Suprapubic skin (tissue), 4 donors: Measurements from ENCODE around the gene SP2. TPM values are rescaled to one million over a fixed set of nuclear protein-coding genes. Genes with fewer than 3 reads are reported as not detected.

Experiments
- DNase-seq, 2 donors: peaks; one replicate each; pipeline ENCODE4 v3.0.0-alpha.2; 2019; ENCODE audit warnings: low spot score in 2 of 2
- H3K27ac ChIP-seq: fragments of 200-600 bp; sonication (generic); one replicate; pipeline ENCODE4 v1.5.1; 2019
- H3K27me3 ChIP-seq: fragments of 200-600 bp; sonication (generic); one replicate; pipeline ENCODE4 v1.5.1; 2019
- H3K36me3 ChIP-seq: fragments of 200-600 bp; sonication (generic); one replicate; pipeline ENCODE4 v1.5.1; 2019
- H3K4me1 ChIP-seq: fragments of 200-600 bp; sonication (generic); one replicate; pipeline ENCODE4 v1.5.1; 2019
- H3K4me3 ChIP-seq: fragments of 200-600 bp; sonication (generic); one replicate; pipeline ENCODE4 v1.5.1; 2019; ENCODE audit warnings: mild to moderate bottlenecking
- H3K9me3 ChIP-seq: fragments of 200-600 bp; sonication (generic); one replicate; pipeline ENCODE4 v1.5.1; 2019
- EP300 ChIP-seq: sonication (generic); formaldehyde crosslinking; IDR thresholded peaks from one replicate; pipeline ENCODE4 v1.6.1; 2017; ENCODE audit warnings: antibody characterized with exemption
- POLR2A ChIP-seq, 2 donors: fragments of 450-650 bp; IDR thresholded peaks; one replicate each; pipeline ENCODE4 v1.6.1; 2017; ENCODE audit warnings: antibody characterized with exemption in 2 of 2, mild to moderate bottlenecking in 2 of 2, moderate library complexity in 2 of 2
- POLR2AphosphoS5 ChIP-seq, 3 donors: sonication (generic); formaldehyde crosslinking; IDR thresholded peaks; one replicate each; pipeline ENCODE4 v1.6.1; 2017; ENCODE audit warnings: antibody characterized with exemption in 3 of 3
- WGBS: methylation state at CpG from one replicate; pipeline ENCODE4 v1.1.5; 2018; 5-methylcytosine and 5-hydroxymethylcytosine counted together
- total RNA-seq, 4 donors: library from RNA; depleted of rRNA; stranded (reverse); fragments of >200 nt; gene quantifications; one replicate each; pipeline ENCODE4 v1.1.0, GENCODE V29; 2016
- TF ChIP-seq, protein P1 (sequence below), 2 donors: fragments of 200-600 bp in 1 of 2; fragments of 450-650 bp in 1 of 2; sonication (generic) in 1 of 2; IDR thresholded peaks; one replicate each; pipeline ENCODE4 v1.5.1; 2016 to 2019; ENCODE audit warnings: antibody characterized with exemption in 2 of 2, mild to moderate bottlenecking in 1 of 2, moderate library complexity in 1 of 2

SP2 gene
- total RNA-seq, 4 donors from 2014 or later, result 6.9 to 12.7 (median 9.8) TPM

DNA sequence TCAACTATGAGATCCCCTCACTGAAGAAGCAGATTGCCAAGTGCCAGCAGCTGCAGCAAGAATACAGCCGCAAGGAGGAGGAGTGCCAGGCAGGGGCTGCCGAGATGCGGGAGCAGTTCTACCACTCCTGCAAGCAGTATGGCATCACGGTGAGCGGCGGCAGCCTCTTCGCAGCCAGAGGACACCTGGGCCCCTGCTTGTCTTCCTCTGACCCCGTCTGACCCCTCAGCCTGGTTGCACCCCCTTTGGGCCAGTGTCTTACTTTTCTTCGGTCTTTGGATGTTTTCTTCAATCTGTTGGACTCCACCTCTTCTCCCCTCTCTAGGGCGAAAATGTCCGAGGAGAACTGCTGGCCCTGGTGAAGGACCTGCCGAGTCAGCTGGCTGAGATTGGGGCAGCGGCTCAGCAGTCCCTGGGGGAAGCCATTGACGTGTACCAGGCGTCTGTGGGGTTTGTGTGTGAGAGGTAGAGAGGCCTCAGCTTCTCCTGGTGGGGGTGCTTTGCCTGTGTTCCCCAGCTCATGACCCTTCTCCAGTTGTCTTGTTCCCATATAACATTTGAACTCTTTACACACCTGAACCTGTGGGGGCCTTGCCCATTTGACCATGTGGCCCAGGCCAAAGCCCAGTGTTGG, 79.3 kb downstream of the SP2 start:
- no peak overlapping the region for H3K27ac ChIP-seq
- TF ChIP-seq POLR2AphosphoS5 (IDR thresholded peaks at IDR 0.05), result no peak
- no peak for TF ChIP-seq EP300
- TF ChIP-seq, protein P1, sequence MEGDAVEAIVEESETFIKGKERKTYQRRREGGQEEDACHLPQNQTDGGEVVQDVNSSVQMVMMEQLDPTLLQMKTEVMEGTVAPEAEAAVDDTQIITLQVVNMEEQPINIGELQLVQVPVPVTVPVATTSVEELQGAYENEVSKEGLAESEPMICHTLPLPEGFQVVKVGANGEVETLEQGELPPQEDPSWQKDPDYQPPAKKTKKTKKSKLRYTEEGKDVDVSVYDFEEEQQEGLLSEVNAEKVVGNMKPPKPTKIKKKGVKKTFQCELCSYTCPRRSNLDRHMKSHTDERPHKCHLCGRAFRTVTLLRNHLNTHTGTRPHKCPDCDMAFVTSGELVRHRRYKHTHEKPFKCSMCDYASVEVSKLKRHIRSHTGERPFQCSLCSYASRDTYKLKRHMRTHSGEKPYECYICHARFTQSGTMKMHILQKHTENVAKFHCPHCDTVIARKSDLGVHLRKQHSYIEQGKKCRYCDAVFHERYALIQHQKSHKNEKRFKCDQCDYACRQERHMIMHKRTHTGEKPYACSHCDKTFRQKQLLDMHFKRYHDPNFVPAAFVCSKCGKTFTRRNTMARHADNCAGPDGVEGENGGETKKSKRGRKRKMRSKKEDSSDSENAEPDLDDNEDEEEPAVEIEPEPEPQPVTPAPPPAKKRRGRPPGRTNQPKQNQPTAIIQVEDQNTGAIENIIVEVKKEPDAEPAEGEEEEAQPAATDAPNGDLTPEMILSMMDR (IDR thresholded peaks at IDR 0.05), result no peak
- TF ChIP-seq POLR2A (IDR thresholded peaks at IDR 0.05), result no peak
- H3K9me3 ChIP-seq, result no peaks in the 10 kb centered on the region
- H3K27me3 ChIP-seq, result no peaks in the 10 kb centered on the region
- no peak for DNase-seq
- H3K4me3 ChIP-seq, result no peak overlapping the region
- H3K36me3 ChIP-seq, result peaks cover 72% of the 10 kb centered on the region
- H3K4me1 ChIP-seq, result peaks cover 21% of the 10 kb centered on the region
- 88% methylated on average over 10 of the region's 15 CpGs for WGBS

GRCh38 chr17:47975823-47976205, 79.8 kb downstream of the SP2 start:
- Histone ChIP-seq H3K4me3 (no peak overlapping the region), H3K9me3 (no peaks in the 10 kb centered on the region), H3K27me3 (no peaks in the 10 kb centered on the region), H3K27ac (no peak overlapping the region), H3K4me1 (peaks cover 17% of the 10 kb centered on the region), H3K36me3 (peaks cover 77% of the 10 kb centered on the region)
- WGBS, result 89% methylated on average over 10 of the region's 10 CpGs
- DNase-seq, result no peak
- TF ChIP-seq POLR2AphosphoS5 (IDR thresholded peaks at IDR 0.05) (no peak), EP300 (no peak), POLR2A (IDR thresholded peaks at IDR 0.05) (no peak)
- TF ChIP-seq, protein P1 (IDR thresholded peaks at IDR 0.05), result no peak

GRCh38 chr17:47978324-47978723, 82.3 kb downstream of the SP2 start:
- H3K36me3 ChIP-seq, result peaks cover 100% of the 10 kb centered on the region

More at GRCh38 chr17:47978324-47978723, 82.3 kb downstream of the SP2 start:
- TF ChIP-seq, protein P1 (IDR thresholded peaks at IDR 0.05), result peak; percentile 48 to 61
- no peak for TF ChIP-seq POLR2AphosphoS5 (IDR thresholded peaks at IDR 0.05)
- H3K27ac ChIP-seq, result no peak overlapping the region
- H3K4me3 ChIP-seq, result no peak overlapping the region
- WGBS, result 25% methylated on average over 7 of the region's 7 CpGs
- no peaks in the 10 kb centered on the region for H3K27me3 ChIP-seq
- no peak for DNase-seq
- H3K4me1 ChIP-seq, result peaks cover 7% of the 10 kb centered on the region
- H3K9me3 ChIP-seq, result no peaks in the 10 kb centered on the region

Other genes starting within 250 kb of the SP2 start
- 100 to 1,000 TPM; 100 to 162 (median 139) TPM for gene KPNB1, start 246.3 kb upstream of the SP2 start, total RNA-seq
- 10 to 100 TPM in 1 of 4 donors, 1 to 10 TPM in 3; 4.9 to 10.5 (median 8.4) TPM for gene TBKBP1, start 202.1 kb upstream of the SP2 start, total RNA-seq
- gene TBX21, start 163.0 kb upstream of the SP2 start, total RNA-seq, result under 1 TPM in 1 of 4 donors, not detected in 3; 0.80 TPM
- 1 to 10 TPM; 1.3 to 2.0 (median 1.6) TPM for gene OSBPL7, start 74.4 kb upstream of the SP2 start, total RNA-seq
- 10 to 100 TPM; 27.7 to 33.8 (median 31.2) TPM for gene MRPL10, start 64.7 kb upstream of the SP2 start, total RNA-seq
- not detected for gene LRRC46, start 64.6 kb upstream of the SP2 start, total RNA-seq
- 10 to 100 TPM; 22.3 to 46.4 (median 34.7) TPM for gene SCRN2, start 55.0 kb upstream of the SP2 start, total RNA-seq
- gene SP6, start 45.1 kb upstream of the SP2 start, total RNA-seq, result 10 to 100 TPM in 3 of 4 donors, 1 to 10 TPM in 1; 6.6 to 29.3 (median 19.9) TPM
- gene PNPO, start 45.3 kb downstream of the SP2 start, total RNA-seq, result 10 to 100 TPM; 14.6 to 33.6 (median 24.7) TPM
- gene PRR15L, start 61.6 kb downstream of the SP2 start, total RNA-seq, result 10 to 100 TPM; 11.4 to 27.1 (median 21.8) TPM
- 100 to 1,000 TPM; 100 to 296 (median 142) TPM for gene CDK5RAP3, start 74.9 kb downstream of the SP2 start, total RNA-seq
- gene COPZ2, start 141.6 kb downstream of the SP2 start, total RNA-seq, result 10 to 100 TPM in 3 of 4 donors, 1 to 10 TPM in 1; 9.7 to 17.2 (median 12.5) TPM
- 100 to 1,000 TPM in 2 of 4 donors, 10 to 100 TPM in 2; 89.9 to 250 (median 138) TPM for gene NFE2L1, start 152.1 kb downstream of the SP2 start, total RNA-seq
- 10 to 100 TPM; 18.4 to 27.5 (median 22.3) TPM for gene CBX1, start 205.2 kb downstream of the SP2 start, total RNA-seq
- gene SNX11, start 211.5 kb downstream of the SP2 start, total RNA-seq, result 10 to 100 TPM in 3 of 4 donors, 1 to 10 TPM in 1; 8.4 to 16.4 (median 13.1) TPM